Measurements from ENCODE around the gene FGF10. TPM values are rescaled to one million over a fixed set of nuclear protein-coding genes. Genes with fewer than 3 reads are reported as not detected.

FGF10 gene
- total RNA-seq, result not detected

GRCh38 chr5:44389090-44389822, at the start of gene FGF10:
Gene FGF10 (minus strand): TSS chr5:44389420. CDS start chr5:44388682, 738 bp downstream.
- H3K27ac Mint-ChIP-seq, result no peak within 1 kb of the TSS
- H3K4me3 Mint-ChIP-seq, result no peak within 1 kb of the TSS
- H3K4me1 Mint-ChIP-seq (ENCODE audit: low read depth in 2 of 2), result no peaks in the 10 kb centered on the region
- ATAC-seq, result no peak
- H3K27me3 Mint-ChIP-seq, result peaks cover 27% of the 10 kb centered on the region in 2 donors
- DNase-seq (ENCODE audit: low spot score), result no peak
- peaks cover 14% of the 10 kb centered on the region for H3K36me3 Mint-ChIP-seq
- H3K9me3 Mint-ChIP-seq, result peaks cover 13% of the 10 kb centered on the region

DNA sequence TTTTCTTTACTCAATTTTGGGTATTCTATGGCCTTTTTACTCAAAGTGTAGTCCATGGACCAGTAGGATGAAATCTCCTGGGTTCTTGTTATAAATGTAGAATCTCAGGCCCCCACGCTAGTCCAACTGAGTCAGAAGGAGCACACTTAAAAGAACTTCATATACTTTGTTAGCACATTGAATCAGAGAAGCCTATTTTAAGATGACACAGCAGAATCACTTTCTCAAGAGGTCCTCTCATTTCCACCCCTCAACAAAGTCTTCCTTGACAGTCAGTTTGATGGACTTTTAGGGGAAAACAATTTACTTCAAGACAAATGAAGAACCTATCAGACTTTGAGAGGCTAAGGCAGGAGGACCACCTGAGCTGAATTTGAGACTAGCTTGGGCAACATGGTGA, 37.7 kb upstream of the FGF10 start:
- Mint-ChIP-seq H3K27me3 (no peaks in the 10 kb centered on the region), H3K27ac (no peak overlapping the region), H3K4me3 (no peak overlapping the region), H3K9me3 (peaks cover 22% of the 10 kb centered on the region), H3K36me3 (no peaks in the 10 kb centered on the region), H3K4me1 (ENCODE audit: low read depth in 2 of 2) (no peaks in the 10 kb centered on the region)
- no peak for ATAC-seq
- DNase-seq (ENCODE audit: low spot score), result no peak

DNA sequence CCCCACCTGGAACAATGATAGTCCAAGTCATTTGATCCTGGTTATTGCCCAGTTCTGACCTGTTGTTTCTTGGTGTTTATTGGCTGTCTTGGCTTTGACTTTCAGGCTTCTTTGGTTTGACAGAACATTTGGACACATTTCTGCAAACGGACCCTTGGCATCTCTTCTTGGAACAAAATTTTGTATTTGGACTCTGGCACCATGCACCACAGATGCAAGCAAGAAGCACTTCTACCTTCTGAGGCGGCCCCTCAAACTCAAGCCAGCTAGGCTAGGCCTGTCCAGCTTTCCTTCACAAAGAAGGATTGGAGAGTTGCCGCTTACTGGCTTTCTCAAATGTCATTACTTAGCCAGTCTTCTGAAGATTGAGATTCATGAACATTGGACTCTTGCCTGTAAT, 23.1 kb upstream of the FGF10 start:
- Mint-ChIP-seq H3K9me3 (peaks cover 23% of the 10 kb centered on the region), H3K4me1 (ENCODE audit: low read depth in 2 of 2) (no peaks in the 10 kb centered on the region), H3K36me3 (no peaks in the 10 kb centered on the region), H3K4me3 (no peak overlapping the region), H3K27ac (no peak overlapping the region), H3K27me3 (no peaks in the 10 kb centered on the region)
- DNase-seq (ENCODE audit: low spot score), result no peak
- no peak for ATAC-seq

DNA sequence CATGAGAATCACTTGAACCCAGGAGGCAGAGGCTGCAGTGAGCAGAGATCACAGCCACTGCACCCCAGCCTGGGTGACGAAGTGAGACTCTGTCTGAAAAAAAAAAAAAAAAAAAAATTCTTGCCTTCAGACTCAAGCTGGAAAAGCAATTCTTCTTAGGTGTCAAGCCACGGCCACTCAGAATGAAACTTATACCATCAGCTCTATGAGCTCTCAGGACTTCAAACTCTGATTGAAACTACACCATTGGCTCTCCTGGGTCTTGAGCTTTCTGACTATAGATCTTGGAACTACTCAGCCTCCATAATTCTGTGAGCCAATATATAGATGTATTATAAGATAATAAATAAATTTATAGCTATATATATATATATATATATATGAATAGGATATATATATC, 12.9 kb upstream of the FGF10 start:
- no peaks in the 10 kb centered on the region for H3K36me3 Mint-ChIP-seq
- ATAC-seq (peak in 1 of 2 donors; percentile 48), DNase-seq (ENCODE audit: low spot score) (no peak)
- no peak overlapping the region for H3K4me3 Mint-ChIP-seq
- no peaks in the 10 kb centered on the region for H3K9me3 Mint-ChIP-seq
- no peaks in the 10 kb centered on the region for H3K27me3 Mint-ChIP-seq
- H3K4me1 Mint-ChIP-seq (ENCODE audit: low read depth in 2 of 2), result no peaks in the 10 kb centered on the region
- H3K27ac Mint-ChIP-seq, result no peak overlapping the region

DNA sequence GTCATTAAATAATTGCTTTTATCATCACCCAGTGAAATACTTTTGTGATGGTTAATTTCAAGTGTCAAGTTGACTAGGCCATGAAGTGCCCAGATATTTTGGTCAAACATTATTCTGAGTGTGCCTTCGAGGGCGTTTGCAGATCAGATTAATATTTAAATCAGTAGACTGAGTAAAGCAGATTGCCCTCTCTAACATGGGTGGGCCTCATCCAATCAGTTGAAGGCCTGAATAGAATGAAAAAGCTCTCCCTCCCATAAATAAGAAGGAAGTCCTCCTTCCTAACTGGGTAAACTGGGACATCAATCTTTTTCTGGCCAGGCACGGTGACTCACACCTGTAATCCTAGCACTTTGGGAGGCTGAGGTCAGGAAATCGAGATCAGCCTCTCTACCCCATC, 12.4 kb upstream of the FGF10 start:
- DNase-seq (ENCODE audit: low spot score), result no peak
- Mint-ChIP-seq H3K27ac (no peak overlapping the region), H3K4me3 (no peak overlapping the region), H3K27me3 (no peaks in the 10 kb centered on the region), H3K4me1 (ENCODE audit: low read depth in 2 of 2) (no peaks in the 10 kb centered on the region), H3K9me3 (peaks cover 3% of the 10 kb centered on the region), H3K36me3 (no peaks in the 10 kb centered on the region)
- no peak for ATAC-seq

GRCh38 chr5:44398382-44398781, 9.2 kb upstream of the FGF10 start:
- no peaks in the 10 kb centered on the region for H3K4me1 Mint-ChIP-seq (ENCODE audit: low read depth in 2 of 2)
- H3K27ac Mint-ChIP-seq, result no peak overlapping the region
- H3K36me3 Mint-ChIP-seq, result no peaks in the 10 kb centered on the region
- peaks cover 9% of the 10 kb centered on the region for H3K9me3 Mint-ChIP-seq
- DNase-seq (ENCODE audit: low spot score) (no peak), ATAC-seq (no peak)
- H3K27me3 Mint-ChIP-seq, result no peaks in the 10 kb centered on the region
- H3K4me3 Mint-ChIP-seq, result no peak overlapping the region

DNA sequence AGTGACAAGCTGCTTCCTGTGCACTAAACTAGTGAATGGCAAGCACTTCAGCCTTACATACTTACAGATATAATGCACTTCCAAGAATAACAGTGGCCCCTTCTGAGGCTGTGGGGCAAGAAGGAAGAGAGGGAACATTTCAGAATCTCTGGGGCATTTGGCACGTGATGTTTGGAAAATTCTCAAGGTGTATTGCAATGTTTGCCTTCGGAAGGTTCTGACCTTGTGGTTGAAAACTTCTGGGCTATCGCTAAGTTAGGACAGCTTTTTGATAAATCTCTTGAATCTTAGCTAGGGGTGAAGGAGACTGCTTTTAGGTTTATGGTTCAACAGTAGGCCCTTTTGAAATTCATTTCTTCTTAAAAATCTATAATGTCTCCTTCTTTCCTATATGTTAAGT, 7.1 kb upstream of the FGF10 start:
- no peak overlapping the region for H3K4me3 Mint-ChIP-seq
- H3K4me1 Mint-ChIP-seq (ENCODE audit: low read depth in 2 of 2), result no peaks in the 10 kb centered on the region
- H3K36me3 Mint-ChIP-seq, result no peaks in the 10 kb centered on the region
- ATAC-seq, result no peak
- no peak for DNase-seq (ENCODE audit: low spot score)
- peaks cover 12% of the 10 kb centered on the region for H3K9me3 Mint-ChIP-seq
- no peak overlapping the region for H3K27ac Mint-ChIP-seq
- H3K27me3 Mint-ChIP-seq, result peaks cover 0 to 2% of the 10 kb centered on the region in 2 donors

- no peak overlapping the region for H3K27ac Mint-ChIP-seq
- no peaks in the 10 kb centered on the region for H3K4me1 Mint-ChIP-seq (ENCODE audit: low read depth in 2 of 2)
- H3K27me3 Mint-ChIP-seq, result peaks cover 27% of the 10 kb centered on the region in 2 donors
- ATAC-seq (no peak), DNase-seq (ENCODE audit: low spot score) (no peak)
- peaks cover 13% of the 10 kb centered on the region for H3K9me3 Mint-ChIP-seq
- H3K4me3 Mint-ChIP-seq, result no peak overlapping the region
- peaks cover 14% of the 10 kb centered on the region for H3K36me3 Mint-ChIP-seq
Observed at GRCh38 chr5:44390351-44390750, 1.1 kb upstream of the FGF10 start.

GRCh38 chr5:44389823-44390143, 563 bp upstream of the FGF10 start:
- Mint-ChIP-seq H3K27me3 (peaks cover 27% of the 10 kb centered on the region in 2 donors), H3K36me3 (peaks cover 14% of the 10 kb centered on the region), H3K27ac (no peak overlapping the region), H3K9me3 (peaks cover 13% of the 10 kb centered on the region), H3K4me1 (ENCODE audit: low read depth in 2 of 2) (no peaks in the 10 kb centered on the region), H3K4me3 (no peak overlapping the region)
- DNase-seq (ENCODE audit: low spot score) (no peak), ATAC-seq (no peak)

DNA sequence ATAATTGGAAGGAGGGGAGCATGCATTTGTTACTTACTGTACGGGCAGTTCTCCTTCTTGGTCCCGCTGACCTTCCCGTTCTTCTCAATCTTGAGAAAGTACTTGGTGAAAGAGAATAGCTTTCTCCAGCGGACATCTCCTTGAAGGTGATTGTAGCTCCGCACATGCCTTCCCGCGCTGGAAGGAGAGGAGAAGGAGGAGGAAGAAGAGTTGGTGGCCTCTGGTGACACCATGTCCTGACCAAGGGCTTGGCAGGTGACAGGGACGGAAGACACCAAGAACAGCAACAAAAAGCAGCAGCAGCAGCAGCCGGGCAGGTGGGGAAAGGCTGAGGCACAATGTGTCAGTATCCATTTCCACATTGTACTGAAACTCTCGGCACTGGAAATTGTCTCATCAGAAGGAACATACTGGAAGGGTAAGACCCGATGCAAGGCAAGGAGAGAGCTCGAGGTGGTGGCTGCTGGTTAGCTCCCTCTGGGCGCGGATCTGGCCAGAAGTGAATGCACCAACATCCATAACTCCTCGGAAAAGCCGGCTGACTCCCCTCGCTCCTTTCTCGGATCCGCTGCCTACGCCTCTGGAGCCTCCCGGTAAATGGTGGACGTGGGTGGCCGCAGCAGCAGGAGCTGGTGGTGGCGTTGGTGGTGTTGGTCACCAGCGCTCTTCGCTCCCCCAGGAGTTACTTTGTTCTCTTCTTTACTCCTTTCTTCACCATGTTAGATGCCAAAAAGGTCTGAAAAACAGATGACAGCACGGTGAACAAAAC, 715 bp downstream of the FGF10 start:
- Mint-ChIP-seq H3K4me1 (ENCODE audit: low read depth in 2 of 2) (no peaks in the 10 kb centered on the region), H3K36me3 (peaks cover 14% of the 10 kb centered on the region)
- no peak for DNase-seq (ENCODE audit: low spot score)

GRCh38 chr5:44387921-44388320, 1.3 kb downstream of the FGF10 start:
- no peaks in the 10 kb centered on the region for H3K4me1 Mint-ChIP-seq (ENCODE audit: low read depth in 2 of 2)

More for the DNA sequence above, 715 bp downstream of the FGF10 start:
- H3K4me3 Mint-ChIP-seq, result no peak overlapping the region
- peaks cover 13% of the 10 kb centered on the region for H3K9me3 Mint-ChIP-seq
- no peak for ATAC-seq
- H3K27ac Mint-ChIP-seq, result no peak overlapping the region
- peaks cover 27% of the 10 kb centered on the region in 2 donors for H3K27me3 Mint-ChIP-seq

DNA sequence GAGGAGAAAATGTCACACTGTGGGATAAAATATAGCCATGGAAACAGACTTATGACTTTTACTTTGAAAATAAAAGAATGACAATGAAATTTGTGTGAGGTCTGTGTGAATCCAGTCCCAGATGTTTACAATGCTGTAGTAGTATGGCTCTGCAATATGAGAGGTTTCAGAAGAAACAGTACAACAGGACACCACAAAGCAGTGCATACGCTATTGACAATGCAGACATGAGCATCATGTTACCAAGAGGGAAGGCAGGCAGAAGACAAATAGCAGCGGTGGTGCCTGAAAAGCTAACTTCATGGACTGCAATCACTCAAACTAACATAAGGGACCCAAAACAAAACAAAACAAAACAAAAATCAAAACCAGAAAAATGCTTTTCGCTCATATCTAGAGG, 1.8 kb downstream of the FGF10 start:
- H3K27me3 Mint-ChIP-seq, result peaks cover 27% of the 10 kb centered on the region in 2 donors
- no peak overlapping the region for H3K27ac Mint-ChIP-seq
- DNase-seq (ENCODE audit: low spot score) (no peak), ATAC-seq (no peak)
- peaks cover 14% of the 10 kb centered on the region for H3K36me3 Mint-ChIP-seq
- H3K9me3 Mint-ChIP-seq, result peaks cover 11% of the 10 kb centered on the region
- H3K4me1 Mint-ChIP-seq (ENCODE audit: low read depth in 2 of 2), result no peaks in the 10 kb centered on the region
- H3K4me3 Mint-ChIP-seq, result no peak overlapping the region

More at GRCh38 chr5:44387921-44388320, 1.3 kb downstream of the FGF10 start:
- no peak for DNase-seq (ENCODE audit: low spot score)
- Mint-ChIP-seq H3K27me3 (peaks cover 27% of the 10 kb centered on the region in 2 donors), H3K27ac (no peak overlapping the region), H3K36me3 (peaks cover 14% of the 10 kb centered on the region), H3K9me3 (peaks cover 13% of the 10 kb centered on the region), H3K4me3 (no peak overlapping the region)
- ATAC-seq, result no peak

- H3K9me3 Mint-ChIP-seq, result peaks cover 15% of the 10 kb centered on the region
- DNase-seq (ENCODE audit: low spot score) (no peak), ATAC-seq (no peak)
- peaks cover 12% of the 10 kb centered on the region for H3K36me3 Mint-ChIP-seq
- H3K27ac Mint-ChIP-seq, result no peak overlapping the region
- H3K4me3 Mint-ChIP-seq, result no peak overlapping the region
- peaks cover 21 to 23% of the 10 kb centered on the region in 2 donors for H3K27me3 Mint-ChIP-seq
- H3K4me1 Mint-ChIP-seq (ENCODE audit: low read depth in 2 of 2), result no peaks in the 10 kb centered on the region
Observed at GRCh38 chr5:44385291-44385900, 3.8 kb downstream of the FGF10 start.

- no peaks in the 10 kb centered on the region for H3K4me1 Mint-ChIP-seq (ENCODE audit: low read depth in 2 of 2)
- H3K4me3 Mint-ChIP-seq, result no peak overlapping the region
- ATAC-seq (no peak), DNase-seq (ENCODE audit: low spot score) (no peak)
- H3K27ac Mint-ChIP-seq, result no peak overlapping the region
- peaks cover 16% of the 10 kb centered on the region for H3K9me3 Mint-ChIP-seq
- H3K27me3 Mint-ChIP-seq, result peaks cover 16 to 18% of the 10 kb centered on the region in 2 donors
- peaks cover 10% of the 10 kb centered on the region for H3K36me3 Mint-ChIP-seq
Observed at GRCh38 chr5:44384816-44385215, 4.4 kb downstream of the FGF10 start.

Data from natural killer cell treated with Interleukin-12 subunit alpha and Interleukin-12 subunit beta and Interleukin-15 and Interleukin-18, amount 100 ng/mL, for 72 hours (primary cell).